ENCODE data around the gene IFNAR1. TPM values are rescaled to one million over a fixed set of nuclear protein-coding genes. Genes with fewer than 3 reads are reported as not detected.

IFNAR1 gene
- total and polyA plus RNA-seq, 2 donors from 2014 or later: 15.9 to 60.9 TPM

DNA sequence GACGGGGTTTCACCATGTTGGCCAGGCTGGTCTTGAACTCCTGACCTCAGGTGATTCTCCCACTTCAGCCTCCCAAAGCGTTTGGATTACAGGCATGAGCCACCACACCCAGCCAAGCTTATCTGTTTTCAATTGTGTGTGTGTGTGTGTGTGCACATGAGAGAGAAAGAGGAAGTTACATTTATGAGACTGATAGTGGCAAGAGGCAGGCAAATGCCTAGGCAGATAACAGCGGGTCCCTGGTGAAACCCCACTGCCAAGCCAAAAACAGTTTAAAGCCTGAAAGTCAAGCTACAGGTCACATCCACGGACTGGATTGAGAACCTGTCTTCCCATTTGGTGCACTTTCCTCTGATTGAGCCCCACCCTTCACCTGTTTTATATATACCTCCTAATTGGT is 43.4 kb downstream of the IFNAR1 start:
- Histone ChIP-seq H3K9me3 (ENCODE audit: control insufficient read depth in 2 of 3, insufficient read depth in 1 of 3, low read length in 3 of 3) (peaks cover 0 to 10% (median 3%) of the 10 kb centered on the region in 3 donors), H3K27me3 (ENCODE audit: control insufficient read depth, insufficient read depth, low read length) (no peaks in the 10 kb centered on the region), H3K36me3 (ENCODE audit: control insufficient read depth in 2 of 3, insufficient read depth in 3 of 3, low read length in 3 of 3) (no peaks in the 10 kb centered on the region), H3K27ac (ENCODE audit: low read depth in 2 of 2, low read length in 2 of 2) (no peak overlapping the region), H3K4me3 (ENCODE audit: low read length in 3 of 3) (no peak overlapping the region), H3K9ac (ENCODE audit: low read length in 3 of 3) (no peak overlapping the region), H3K4me1 (ENCODE audit: control insufficient read depth in 2 of 3, insufficient read depth in 2 of 3, low read depth in 1 of 3, low read length in 3 of 3) (no peaks in the 10 kb centered on the region)
- intact Hi-C loops (cut with DNase I): no loop called here
- TF ChIP-seq CTCF (IDR thresholded peaks at IDR 0.05; ENCODE audit: borderline replicate concordance, extremely low read depth, insufficient read depth): no peak
- DNase-seq (no peak), FAIRE-seq (no peak)

- no peak overlapping the region for H3K4me3 ChIP-seq (ENCODE audit: low read length in 3 of 3)
- H3K27me3 ChIP-seq (ENCODE audit: control insufficient read depth, insufficient read depth, low read length): no peaks in the 10 kb centered on the region
- H3K27ac ChIP-seq (ENCODE audit: low read depth in 2 of 2, low read length in 2 of 2): no peak overlapping the region
- H3K9me3 ChIP-seq (ENCODE audit: control insufficient read depth in 2 of 3, insufficient read depth in 1 of 3, low read length in 3 of 3): peaks cover 0 to 10% (median 3%) of the 10 kb centered on the region in 3 donors
- no peak for TF ChIP-seq CTCF (IDR thresholded peaks at IDR 0.05; ENCODE audit: borderline replicate concordance, extremely low read depth, insufficient read depth)
- intact Hi-C loops (cut with DNase I): no loop called here
- FAIRE-seq (no peak), DNase-seq (no peak)
- H3K36me3 ChIP-seq (ENCODE audit: control insufficient read depth in 2 of 3, insufficient read depth in 3 of 3, low read length in 3 of 3): no peaks in the 10 kb centered on the region
- H3K9ac ChIP-seq (ENCODE audit: low read length in 3 of 3): no peak overlapping the region
- no peaks in the 10 kb centered on the region for H3K4me1 ChIP-seq (ENCODE audit: control insufficient read depth in 2 of 3, insufficient read depth in 2 of 3, low read depth in 1 of 3, low read length in 3 of 3)
Measured at GRCh38 chr21:33368576-33368975, 43.8 kb downstream of the IFNAR1 start.

DNA sequence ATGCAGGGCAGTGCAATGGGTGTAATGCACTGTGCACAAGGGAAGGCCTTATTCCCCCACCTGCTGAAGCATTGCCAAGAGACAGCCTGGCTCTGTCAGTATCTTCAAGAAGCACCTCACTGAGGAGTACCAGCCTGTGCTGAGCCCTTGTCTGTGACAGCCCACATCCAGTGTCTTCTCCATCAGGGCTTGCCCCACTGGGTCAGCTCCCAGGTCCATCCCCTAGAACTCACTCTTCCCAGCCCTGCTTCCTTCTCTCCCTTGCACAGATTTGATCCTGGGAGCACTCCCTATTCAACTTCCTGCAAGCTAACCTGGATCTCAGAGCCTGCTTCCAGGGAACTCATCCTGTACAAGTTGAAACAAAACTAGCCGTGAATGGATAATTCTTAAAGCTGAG is 44.8 kb downstream of the IFNAR1 start:
- Histone ChIP-seq H3K4me1 (ENCODE audit: control insufficient read depth in 2 of 3, insufficient read depth in 2 of 3, low read depth in 1 of 3, low read length in 3 of 3) (no peaks in the 10 kb centered on the region), H3K9me3 (ENCODE audit: control insufficient read depth in 2 of 3, insufficient read depth in 1 of 3, low read length in 3 of 3) (peaks cover 0 to 10% (median 3%) of the 10 kb centered on the region in 3 donors), H3K9ac (ENCODE audit: low read length in 3 of 3) (no peak overlapping the region), H3K27ac (ENCODE audit: low read depth in 2 of 2, low read length in 2 of 2) (no peak overlapping the region), H3K27me3 (ENCODE audit: control insufficient read depth, insufficient read depth, low read length) (no peaks in the 10 kb centered on the region), H3K36me3 (ENCODE audit: control insufficient read depth in 2 of 3, insufficient read depth in 3 of 3, low read length in 3 of 3) (no peaks in the 10 kb centered on the region), H3K4me3 (ENCODE audit: low read length in 3 of 3) (no peak overlapping the region)
- DNase-seq (no peak), FAIRE-seq (no peak)
- TF ChIP-seq CTCF (IDR thresholded peaks at IDR 0.05; ENCODE audit: borderline replicate concordance, extremely low read depth, insufficient read depth): no peak
- intact Hi-C loops (cut with DNase I): no loop called here

- no peak overlapping the region for H3K9ac ChIP-seq (ENCODE audit: low read length in 3 of 3)
- no peak overlapping the region for H3K4me3 ChIP-seq (ENCODE audit: low read length in 3 of 3)
- no peak for DNase-seq
- H3K27ac ChIP-seq (ENCODE audit: low read depth in 2 of 2, low read length in 2 of 2): no peak overlapping the region
- TF ChIP-seq CTCF (IDR thresholded peaks at IDR 0.05; ENCODE audit: borderline replicate concordance, extremely low read depth, insufficient read depth): no peak
- H3K4me1 ChIP-seq (ENCODE audit: control insufficient read depth in 2 of 3, insufficient read depth in 2 of 3, low read depth in 1 of 3, low read length in 3 of 3): no peaks in the 10 kb centered on the region
- H3K36me3 ChIP-seq (ENCODE audit: control insufficient read depth in 2 of 3, insufficient read depth in 3 of 3, low read length in 3 of 3): no peaks in the 10 kb centered on the region
- peaks cover 0 to 10% (median 3%) of the 10 kb centered on the region in 3 donors for H3K9me3 ChIP-seq (ENCODE audit: control insufficient read depth in 2 of 3, insufficient read depth in 1 of 3, low read length in 3 of 3)
- intact Hi-C loops (cut with DNase I): loop anchor here (10.0 kb wide), 1 partner anchor 64 kb away; no protein-coding TSS in a partner anchor
- H3K27me3 ChIP-seq (ENCODE audit: control insufficient read depth, insufficient read depth, low read length): no peaks in the 10 kb centered on the region
- no peak for FAIRE-seq
Measured at GRCh38 chr21:33370305-33370704, 45.5 kb downstream of the IFNAR1 start.
